Choroid plexus epithelial cell (primary cell): ENCODE measurements around the gene IGFBP4.

Source experiments
- DNase-seq: peaks from one replicate; pipeline ENCODE4 v3.0.0-alpha.2; 2010; ENCODE audit warnings: low read depth
- H3K4me3 ChIP-seq: 2 replicates; pipeline ENCODE4 v1.5.1; 2011; ENCODE audit warnings: low read depth, mild to moderate bottlenecking, control low read depth, low read length, moderate library complexity
- TF ChIP-seq, protein P1 (sequence below): conservative IDR thresholded peaks from 2 replicates; pipeline ENCODE4 v1.5.1; 2011; ENCODE audit warnings: low read depth, mild to moderate bottlenecking, control low read depth, inconsistent platforms, low read length, moderate library complexity

The IGFBP4 gene

DNA sequence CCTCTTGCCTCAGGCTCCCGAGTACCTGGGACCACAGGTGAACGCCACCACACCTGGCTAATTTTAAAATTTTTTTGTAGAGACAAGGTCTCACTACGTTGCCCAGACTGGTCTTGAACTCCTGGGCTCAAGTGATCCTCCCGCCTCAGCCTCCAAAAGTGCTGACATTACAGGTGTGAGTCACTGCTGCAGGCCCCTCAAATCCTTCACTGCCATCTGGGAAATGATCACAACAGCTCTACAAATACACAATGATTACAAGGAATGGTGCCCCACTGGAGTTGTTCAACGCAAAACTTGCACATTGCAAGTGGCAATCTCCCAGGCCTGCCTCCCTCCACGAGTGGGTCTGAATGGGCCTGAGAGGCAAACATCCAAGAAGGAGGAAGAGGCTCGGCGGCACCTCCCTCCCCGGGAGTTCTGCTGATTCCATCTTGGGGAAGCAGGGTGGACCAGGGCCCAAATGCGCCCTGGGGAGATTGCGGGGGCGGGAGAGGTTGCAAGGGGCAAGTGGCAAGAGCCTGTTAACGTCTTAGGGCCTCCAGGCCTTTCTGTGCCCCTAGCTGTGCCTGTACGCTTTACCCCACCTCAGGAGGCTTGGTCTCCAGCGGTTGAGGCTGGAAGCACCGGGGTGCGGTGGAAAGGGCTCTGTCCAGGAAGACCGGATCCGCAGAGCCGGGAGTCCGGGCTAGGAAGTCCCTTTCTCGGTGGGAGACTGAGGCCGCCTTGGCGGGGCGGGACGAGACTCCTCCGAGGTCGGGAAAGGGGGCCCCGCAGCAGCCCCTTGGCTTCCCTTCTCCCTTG, 656 bp upstream of the IGFBP4 start:
- H3K4me3 ChIP-seq: peak overlapping the region; percentile 75
- TF ChIP-seq, protein P1, sequence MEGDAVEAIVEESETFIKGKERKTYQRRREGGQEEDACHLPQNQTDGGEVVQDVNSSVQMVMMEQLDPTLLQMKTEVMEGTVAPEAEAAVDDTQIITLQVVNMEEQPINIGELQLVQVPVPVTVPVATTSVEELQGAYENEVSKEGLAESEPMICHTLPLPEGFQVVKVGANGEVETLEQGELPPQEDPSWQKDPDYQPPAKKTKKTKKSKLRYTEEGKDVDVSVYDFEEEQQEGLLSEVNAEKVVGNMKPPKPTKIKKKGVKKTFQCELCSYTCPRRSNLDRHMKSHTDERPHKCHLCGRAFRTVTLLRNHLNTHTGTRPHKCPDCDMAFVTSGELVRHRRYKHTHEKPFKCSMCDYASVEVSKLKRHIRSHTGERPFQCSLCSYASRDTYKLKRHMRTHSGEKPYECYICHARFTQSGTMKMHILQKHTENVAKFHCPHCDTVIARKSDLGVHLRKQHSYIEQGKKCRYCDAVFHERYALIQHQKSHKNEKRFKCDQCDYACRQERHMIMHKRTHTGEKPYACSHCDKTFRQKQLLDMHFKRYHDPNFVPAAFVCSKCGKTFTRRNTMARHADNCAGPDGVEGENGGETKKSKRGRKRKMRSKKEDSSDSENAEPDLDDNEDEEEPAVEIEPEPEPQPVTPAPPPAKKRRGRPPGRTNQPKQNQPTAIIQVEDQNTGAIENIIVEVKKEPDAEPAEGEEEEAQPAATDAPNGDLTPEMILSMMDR: no peak

DNA sequence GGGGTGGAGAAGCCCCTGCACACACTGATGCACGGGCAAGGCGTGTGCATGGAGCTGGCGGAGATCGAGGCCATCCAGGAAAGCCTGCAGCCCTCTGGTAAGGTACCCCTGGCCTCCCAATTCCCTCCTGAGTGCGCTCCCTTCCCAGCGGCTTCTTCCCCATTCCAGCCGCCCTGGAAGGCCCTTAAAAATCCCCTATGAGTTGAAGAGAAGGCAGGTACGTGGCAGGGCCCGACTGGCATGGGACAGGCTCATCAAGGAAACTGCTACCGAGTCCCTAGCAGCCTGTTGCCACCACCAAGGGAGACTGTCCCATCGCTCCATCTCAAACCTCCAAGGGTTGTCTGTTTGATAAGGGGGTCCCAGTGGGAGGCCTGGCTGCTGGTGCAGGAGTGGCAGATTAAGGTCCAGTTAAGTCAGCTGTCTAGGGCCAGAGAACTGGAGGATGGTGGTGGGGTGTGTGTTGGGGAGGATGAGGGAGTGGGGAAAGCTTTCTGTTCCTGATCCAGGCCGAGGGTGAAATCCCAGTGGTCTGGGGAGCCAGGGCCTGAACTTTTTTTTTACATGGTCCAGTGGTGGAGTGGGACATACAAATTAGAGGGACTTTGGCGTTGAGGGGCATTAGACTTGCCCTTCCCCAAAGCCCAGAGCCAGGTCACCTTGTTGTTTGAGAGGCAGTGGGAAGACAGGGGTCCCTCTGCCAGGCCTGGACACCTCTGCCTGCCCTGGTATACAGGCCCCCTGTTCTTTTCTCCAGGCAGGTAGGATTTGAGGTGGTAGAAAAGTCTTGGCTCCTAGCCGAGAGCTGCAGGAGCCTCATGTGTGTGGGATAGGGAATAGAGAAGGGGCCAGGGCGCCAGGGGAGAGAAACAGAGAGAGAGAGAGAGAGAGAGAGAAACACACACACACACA, 994 bp downstream of the IGFBP4 start:
- H3K4me3 ChIP-seq: peak overlapping the region; percentile 75
- TF ChIP-seq, protein P1: no peak
- DNase-seq: peak; percentile 47

More for the DNA sequence above, 656 bp upstream of the IGFBP4 start:
- peak; percentile 53 for DNase-seq

DNA sequence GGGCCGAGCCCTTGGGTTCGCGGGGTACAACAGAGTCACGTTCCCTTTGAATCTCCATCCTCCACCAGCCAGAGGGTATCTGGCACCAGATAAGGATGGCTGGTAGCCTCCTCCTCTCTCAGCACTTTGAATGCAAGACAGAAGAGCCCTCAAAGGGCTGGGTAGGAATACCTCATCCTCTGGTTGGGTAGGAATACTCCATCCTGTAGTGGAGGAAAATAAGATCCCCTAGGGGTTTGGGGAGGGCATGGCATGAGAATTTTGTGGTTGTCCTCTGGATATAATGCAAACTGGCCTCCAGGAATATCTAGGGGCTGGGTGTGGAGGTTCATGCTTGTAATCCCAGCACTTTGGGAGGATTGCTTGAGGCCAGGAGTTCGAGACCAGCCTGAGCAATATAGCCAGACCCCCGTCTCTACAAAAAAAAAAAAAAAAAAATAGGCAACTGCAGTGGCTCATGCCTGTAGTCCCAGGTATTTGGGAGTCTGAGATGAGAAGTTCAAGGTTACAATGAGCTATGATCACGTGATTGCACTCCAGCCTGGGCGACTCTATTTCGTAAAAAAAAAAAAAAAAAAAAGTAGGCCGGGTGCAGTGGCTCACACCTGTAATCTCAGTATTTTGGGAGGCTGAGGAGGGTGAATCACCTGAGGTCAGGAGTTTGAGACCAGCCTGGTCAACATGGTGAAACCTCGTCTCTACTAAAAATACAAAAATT, 2.7 kb downstream of the IGFBP4 start:
- peak; percentile 46 for DNase-seq
- peak overlapping the region; percentile 75 for H3K4me3 ChIP-seq
- TF ChIP-seq, protein P1: peak; percentile 29

DNA sequence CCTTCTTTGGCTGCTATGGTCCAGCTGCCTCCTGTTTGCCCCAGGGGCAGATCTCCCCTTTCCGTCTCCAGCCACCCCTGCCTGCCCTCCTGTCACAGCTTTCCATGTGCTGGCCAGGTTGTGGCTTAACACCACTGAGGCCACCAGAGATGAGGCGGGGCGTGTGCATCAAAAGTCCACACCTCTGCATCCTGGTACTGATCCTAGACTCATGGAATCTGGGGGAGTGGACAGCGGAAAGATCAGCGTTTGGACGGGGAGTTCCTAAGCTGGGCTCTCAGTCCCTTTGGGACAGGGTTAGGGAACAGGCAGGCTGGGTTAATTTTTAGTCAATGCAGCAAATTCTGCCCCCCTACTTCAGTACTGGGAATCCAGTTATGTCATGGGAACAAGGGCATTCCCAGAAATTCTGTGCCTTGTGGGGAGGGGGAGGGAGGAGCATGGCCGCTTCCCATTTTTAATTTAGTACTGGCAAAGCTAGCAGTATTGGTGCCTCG, 3.9 kb downstream of the IGFBP4 start:
- H3K4me3 ChIP-seq: peak overlapping the region; percentile 75

DNA sequence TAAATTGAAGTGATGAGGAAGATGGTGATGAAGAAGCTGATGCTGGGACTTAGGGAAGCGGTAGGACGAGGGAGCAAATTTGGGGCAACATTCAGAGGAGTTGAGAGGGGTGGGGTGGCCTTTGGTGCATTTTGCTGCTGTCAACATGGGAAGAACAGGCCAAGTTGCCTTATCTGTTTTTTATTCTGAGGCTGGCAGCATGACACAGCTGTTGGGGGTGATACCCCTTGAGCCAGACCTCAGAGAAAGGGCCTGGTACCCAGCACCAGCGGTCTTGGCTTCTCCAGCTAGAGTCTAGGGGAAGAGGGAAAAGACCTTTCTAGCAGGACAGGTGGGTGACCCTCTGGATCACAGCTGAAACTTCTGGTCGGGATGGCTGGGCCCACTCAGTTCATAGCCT, 4.6 kb downstream of the IGFBP4 start:
- peak overlapping the region; percentile 75 for H3K4me3 ChIP-seq
- TF ChIP-seq, protein P1: no peak
- DNase-seq: peak; percentile 12

More for the DNA sequence above, 3.9 kb downstream of the IGFBP4 start:
- TF ChIP-seq, protein P1: no peak
- DNase-seq: peak; percentile 16

DNA sequence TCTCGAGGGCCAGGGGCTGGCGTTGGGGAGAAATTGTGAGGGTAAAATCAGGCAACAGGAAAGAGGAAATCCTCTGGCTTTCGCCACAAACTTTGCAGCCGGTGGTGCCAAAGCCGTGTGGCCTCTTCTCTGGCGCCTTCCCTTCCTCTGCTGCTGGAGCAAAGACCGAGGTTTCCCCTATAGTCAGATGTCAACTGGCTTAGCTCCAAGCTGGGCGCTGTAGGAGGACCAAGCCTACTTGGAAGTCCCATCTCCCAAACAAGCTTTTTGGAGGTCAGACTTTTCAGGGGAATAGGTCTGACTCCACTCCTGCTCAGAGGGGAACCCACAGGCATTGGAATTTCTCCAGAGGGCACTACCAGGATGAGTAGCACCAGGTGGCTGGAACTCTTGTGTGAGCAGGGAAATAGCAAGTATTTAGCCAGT, 5.0 kb downstream of the IGFBP4 start:
- peak; percentile 52 for DNase-seq
- TF ChIP-seq, protein P1: no peak
- peak overlapping the region; percentile 75 for H3K4me3 ChIP-seq
